ENCODE measurements around the gene FUT4. TPM values are rescaled to one million over a fixed set of nuclear protein-coding genes. Genes with fewer than 3 reads are reported as not detected.

FUT4 gene
- total RNA-seq, 1 donor from 2014 or later: 3.0 TPM

GRCh38 chr11:94536386-94536785 lies 7.3 kb upstream of the FUT4 start:
- Mint-ChIP-seq H3K4me3 (ENCODE audit: unreplicated experiment) (no peak overlapping the region), H3K4me1 (ENCODE audit: unreplicated experiment) (peaks cover 21% of the 10 kb centered on the region), H3K36me3 (ENCODE audit: unreplicated experiment) (no peaks in the 10 kb centered on the region), H3K27me3 (ENCODE audit: unreplicated experiment) (peaks cover 3% of the 10 kb centered on the region), H3K27ac (ENCODE audit: unreplicated experiment) (no peak overlapping the region), H3K9me3 (ENCODE audit: unreplicated experiment) (no peaks in the 10 kb centered on the region)
- TF ChIP-seq CTCF (IDR thresholded peaks at IDR 0.05): no peak
- no peak for DNase-seq (ENCODE audit: extremely low spot score, unreplicated experiment)

- no peak for TF ChIP-seq CTCF (IDR thresholded peaks at IDR 0.05)
- no peaks in the 10 kb centered on the region for H3K9me3 Mint-ChIP-seq (ENCODE audit: unreplicated experiment)
- H3K27ac Mint-ChIP-seq (ENCODE audit: unreplicated experiment): peak overlapping the region; percentile 28
- no peak for DNase-seq (ENCODE audit: extremely low spot score, unreplicated experiment)
- H3K4me3 Mint-ChIP-seq (ENCODE audit: unreplicated experiment): no peak overlapping the region
- H3K36me3 Mint-ChIP-seq (ENCODE audit: unreplicated experiment): no peaks in the 10 kb centered on the region
- H3K4me1 Mint-ChIP-seq (ENCODE audit: unreplicated experiment): peaks cover 21% of the 10 kb centered on the region
- peaks cover 3% of the 10 kb centered on the region for H3K27me3 Mint-ChIP-seq (ENCODE audit: unreplicated experiment)
Observed at GRCh38 chr11:94537031-94537600, 6.6 kb upstream of the FUT4 start.

- H3K4me1 Mint-ChIP-seq (ENCODE audit: unreplicated experiment): peaks cover 26% of the 10 kb centered on the region
- H3K9me3 Mint-ChIP-seq (ENCODE audit: unreplicated experiment): no peaks in the 10 kb centered on the region
- DNase-seq (ENCODE audit: extremely low spot score, unreplicated experiment): no peak
- no peak for TF ChIP-seq CTCF (IDR thresholded peaks at IDR 0.05)
- H3K27me3 Mint-ChIP-seq (ENCODE audit: unreplicated experiment): no peaks in the 10 kb centered on the region
- H3K4me3 Mint-ChIP-seq (ENCODE audit: unreplicated experiment): no peak overlapping the region
- no peaks in the 10 kb centered on the region for H3K36me3 Mint-ChIP-seq (ENCODE audit: unreplicated experiment)
- no peak overlapping the region for H3K27ac Mint-ChIP-seq (ENCODE audit: unreplicated experiment)
Observed at GRCh38 chr11:94539420-94539819, 4.3 kb upstream of the FUT4 start.

- DNase-seq (ENCODE audit: extremely low spot score, unreplicated experiment): peak; percentile 83
- Mint-ChIP-seq H3K36me3 (ENCODE audit: unreplicated experiment) (no peaks in the 10 kb centered on the region), H3K27me3 (ENCODE audit: unreplicated experiment) (no peaks in the 10 kb centered on the region), H3K27ac (ENCODE audit: unreplicated experiment) (no peak overlapping the region), H3K9me3 (ENCODE audit: unreplicated experiment) (no peaks in the 10 kb centered on the region), H3K4me3 (ENCODE audit: unreplicated experiment) (peak overlapping the region; percentile 70), H3K4me1 (ENCODE audit: unreplicated experiment) (peaks cover 34% of the 10 kb centered on the region)
- TF ChIP-seq CTCF (IDR thresholded peaks at IDR 0.05): no peak
Observed at GRCh38 chr11:94544646-94545263, 1.0 kb downstream of the FUT4 start.

- Mint-ChIP-seq H3K4me3 (ENCODE audit: unreplicated experiment) (peak overlapping the region; percentile 70), H3K27me3 (ENCODE audit: unreplicated experiment) (no peaks in the 10 kb centered on the region)
Observed at GRCh38 chr11:94545264-94546161, 1.8 kb downstream of the FUT4 start.

More at GRCh38 chr11:94545264-94546161, 1.8 kb downstream of the FUT4 start:
- peak; percentile 85 for DNase-seq (ENCODE audit: extremely low spot score, unreplicated experiment)
- H3K27ac Mint-ChIP-seq (ENCODE audit: unreplicated experiment): peak overlapping the region; percentile 15
- peaks cover 36% of the 10 kb centered on the region for H3K4me1 Mint-ChIP-seq (ENCODE audit: unreplicated experiment)
- TF ChIP-seq CTCF (IDR thresholded peaks at IDR 0.05): no peak
- no peaks in the 10 kb centered on the region for H3K36me3 Mint-ChIP-seq (ENCODE audit: unreplicated experiment)
- H3K9me3 Mint-ChIP-seq (ENCODE audit: unreplicated experiment): no peaks in the 10 kb centered on the region
